Right lobe of liver (tissue), 4 donors: Measurements from ENCODE around the gene TEX11.
"Not testable (repeated sequence)": the region's sequence is repeated elsewhere in the genome, so short reads cannot be mapped to it uniquely, and the experiment has no call there.

Experiments
- POLR2A ChIP-seq: fragments of 450-650 bp; IDR thresholded peaks from one replicate; pipeline ENCODE4 v1.6.1; 2017; ENCODE audit warnings: antibody characterized with exemption, mild to moderate bottlenecking
- TF ChIP-seq, protein P1 (sequence below), 4 donors: fragments of 200-600 bp in 3 of 4; fragments of 450-650 bp in 1 of 4; IDR thresholded peaks; one replicate each; pipeline versions ENCODE4 v1.5.1 to v1.8.0; 2016 to 2022; ENCODE audit warnings: antibody characterized with exemption in 4 of 4, mild to moderate bottlenecking in 2 of 4
- donor health status: DM: no; HTN: no; CAD: no.
- donor health status: DM: no; HTN: no; CAD: no.
- donor health status: DM: no; HTN: yes; CAD: no.

DNA sequence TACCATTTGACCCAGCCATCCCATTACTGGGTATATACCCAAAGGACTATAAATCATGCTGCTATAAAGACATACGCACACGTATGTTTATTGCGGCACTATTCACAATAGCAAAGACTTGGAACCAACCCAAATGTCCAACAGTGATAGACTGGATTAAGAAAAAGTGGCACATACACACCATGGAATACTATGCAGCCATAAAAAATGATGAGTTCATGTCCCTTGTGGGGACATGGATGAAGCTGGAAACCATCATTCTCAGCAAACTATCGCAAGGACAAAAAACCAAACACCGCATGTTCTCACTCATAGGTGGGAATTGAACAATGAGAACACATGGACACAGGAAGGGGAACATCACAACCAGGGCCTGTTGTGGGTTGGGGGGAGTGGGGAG is 174.7 kb downstream of the TEX11 start:
- TF ChIP-seq, protein P1, sequence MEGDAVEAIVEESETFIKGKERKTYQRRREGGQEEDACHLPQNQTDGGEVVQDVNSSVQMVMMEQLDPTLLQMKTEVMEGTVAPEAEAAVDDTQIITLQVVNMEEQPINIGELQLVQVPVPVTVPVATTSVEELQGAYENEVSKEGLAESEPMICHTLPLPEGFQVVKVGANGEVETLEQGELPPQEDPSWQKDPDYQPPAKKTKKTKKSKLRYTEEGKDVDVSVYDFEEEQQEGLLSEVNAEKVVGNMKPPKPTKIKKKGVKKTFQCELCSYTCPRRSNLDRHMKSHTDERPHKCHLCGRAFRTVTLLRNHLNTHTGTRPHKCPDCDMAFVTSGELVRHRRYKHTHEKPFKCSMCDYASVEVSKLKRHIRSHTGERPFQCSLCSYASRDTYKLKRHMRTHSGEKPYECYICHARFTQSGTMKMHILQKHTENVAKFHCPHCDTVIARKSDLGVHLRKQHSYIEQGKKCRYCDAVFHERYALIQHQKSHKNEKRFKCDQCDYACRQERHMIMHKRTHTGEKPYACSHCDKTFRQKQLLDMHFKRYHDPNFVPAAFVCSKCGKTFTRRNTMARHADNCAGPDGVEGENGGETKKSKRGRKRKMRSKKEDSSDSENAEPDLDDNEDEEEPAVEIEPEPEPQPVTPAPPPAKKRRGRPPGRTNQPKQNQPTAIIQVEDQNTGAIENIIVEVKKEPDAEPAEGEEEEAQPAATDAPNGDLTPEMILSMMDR (IDR thresholded peaks at IDR 0.05), result not testable (repeated sequence)
- not testable (repeated sequence) for TF ChIP-seq POLR2A
